Inflammatory macrophage (primary cell): Measurements from ENCODE around the gene SCIMP.
"Not testable (repeated sequence)": the region's sequence is repeated elsewhere in the genome, so short reads cannot be mapped to it uniquely, and the experiment has no call there.

Experiments used
- DNase-seq, 2 donors: peaks; one replicate each; pipeline ENCODE4 v3.0.0-alpha.2; 2020 to 2022
- total RNA-seq, 18 experiments: gene quantifications; one replicate each; lab custom pipeline; 2026; ENCODE audit warnings: mixed read lengths in 6 of 18, inconsistent platforms in 2 of 18; lab: John Stamatoyannopoulos, UW

Gene SCIMP
- 2.2 to 109 (median 45.0) reads per million in 18 experiments for total RNA-seq

GRCh38 chr17:5234645-5235576, at the start of gene SCIMP:
Gene SCIMP, minus strand, starts transcription at chr17:5234860. Its CDS starts 105 bp downstream, at chr17:5234755.
- DNase-seq: peak; percentile 91 to 96

- DNase-seq: no peak
These were observed 49.1 kb upstream of the SCIMP start for GRCh38 chr17:5283571-5284315.

- DNase-seq: peak in 1 of 2 donors; percentile 29
These were observed 48.1 kb upstream of the SCIMP start for GRCh38 chr17:5282642-5283217.

GRCh38 chr17:5281814-5282641, 47.4 kb upstream of the SCIMP start, which contains the start of gene RABEP1:
Gene RABEP1, plus strand, starts transcription at chr17:5282284. Its CDS starts 203 bp downstream, at chr17:5282487.
- peak; percentile 88 to 92 for DNase-seq

- DNase-seq: no peak
These were observed 37.7 kb upstream of the SCIMP start for GRCh38 chr17:5272322-5272721.

- DNase-seq: no peak
These were observed 34.7 kb upstream of the SCIMP start for GRCh38 chr17:5269241-5269960.

- no peak for DNase-seq
These were observed 30.2 kb upstream of the SCIMP start for GRCh38 chr17:5264893-5265292.

- DNase-seq: no peak
These were observed 28.8 kb upstream of the SCIMP start for GRCh38 chr17:5263441-5263840.

- DNase-seq: no peak
These were observed 27.8 kb upstream of the SCIMP start for GRCh38 chr17:5262416-5262991.

- no peak for DNase-seq
These were observed 25.9 kb upstream of the SCIMP start for GRCh38 chr17:5260542-5260941.

GRCh38 chr17:5257124-5257523, 22.5 kb upstream of the SCIMP start:
- no peak for DNase-seq

GRCh38 chr17:5254903-5255521, 20.4 kb upstream of the SCIMP start:
- peak in 1 of 2 donors; percentile 31 for DNase-seq

- DNase-seq: no peak
These were observed 19.8 kb upstream of the SCIMP start for GRCh38 chr17:5254414-5254813.

GRCh38 chr17:5249615-5250014, 15.0 kb upstream of the SCIMP start:
- DNase-seq: peak; percentile 72

GRCh38 chr17:5248821-5249479, 14.3 kb upstream of the SCIMP start:
- DNase-seq: no peak

GRCh38 chr17:5247621-5248020, 13.0 kb upstream of the SCIMP start:
- DNase-seq: no peak

GRCh38 chr17:5241861-5242671, 7.4 kb upstream of the SCIMP start:
- DNase-seq: no peak

GRCh38 chr17:5239769-5240168, 5.1 kb upstream of the SCIMP start:
- not testable (repeated sequence) for DNase-seq

- DNase-seq: no peak
These were observed 3.7 kb upstream of the SCIMP start for GRCh38 chr17:5238333-5238732.
